ENCODE measurements around the gene PCNT.

The PCNT gene

GRCh38 chr21:46291561-46291960 is 32.4 kb upstream of the PCNT start:
- CTCF ChIA-PET = no interaction called here
- TF ChIP-seq ELF4 (IDR thresholded peaks at IDR 0.05) (no peak), FOXA1 (IDR thresholded peaks at IDR 0.05) (no peak), ZNF384 (IDR thresholded peaks at IDR 0.05) (no peak), L3MBTL2 (conservative IDR thresholded peaks at IDR 0.05) (no peak), FOXK2 (IDR thresholded peaks at IDR 0.05) (no peak), NFRKB (IDR thresholded peaks at IDR 0.05) (no peak), CTBP1 (IDR thresholded peaks at IDR 0.05; ENCODE audit: borderline replicate concordance) (no peak), SP1 (IDR thresholded peaks at IDR 0.05) (no peak), LEF1 (IDR thresholded peaks at IDR 0.05; ENCODE audit: borderline replicate concordance) (no peak), SUZ12 (IDR thresholded peaks at IDR 0.05) (no peak), FOXM1 (IDR thresholded peaks at IDR 0.05; ENCODE audit: borderline replicate concordance) (no peak), TARDBP (IDR thresholded peaks at IDR 0.05) (no peak), PKNOX1 (IDR thresholded peaks at IDR 0.05) (no peak), BHLHE40 (IDR thresholded peaks at IDR 0.05; ENCODE audit: borderline replicate concordance) (no peak)
- DNase-seq (ENCODE audit: extremely low spot score) = no peak
- POLR2A ChIA-PET = no interaction called here

- DNase-seq (ENCODE audit: extremely low spot score) = peak; percentile 6
- ChIA-PET CTCF (no interaction called here), POLR2A (no interaction called here)
- TF ChIP-seq ARNT (IDR thresholded peaks at IDR 0.05) (no peak), SUZ12 (IDR thresholded peaks at IDR 0.05) (no peak), FOXM1 (IDR thresholded peaks at IDR 0.05; ENCODE audit: borderline replicate concordance) (no peak), ZNF384 (IDR thresholded peaks at IDR 0.05) (no peak), CTBP1 (IDR thresholded peaks at IDR 0.05; ENCODE audit: borderline replicate concordance) (no peak), BHLHE40 (IDR thresholded peaks at IDR 0.05; ENCODE audit: borderline replicate concordance) (no peak), FOXA1 (IDR thresholded peaks at IDR 0.05) (no peak), L3MBTL2 (conservative IDR thresholded peaks at IDR 0.05) (no peak), NFRKB (IDR thresholded peaks at IDR 0.05) (no peak), ELF4 (IDR thresholded peaks at IDR 0.05) (no peak), FOXK2 (IDR thresholded peaks at IDR 0.05) (no peak), TARDBP (IDR thresholded peaks at IDR 0.05) (no peak), PKNOX1 (IDR thresholded peaks at IDR 0.05) (no peak)
These were observed 29.2 kb upstream of the PCNT start for GRCh38 chr21:46294647-46295176.

DNA sequence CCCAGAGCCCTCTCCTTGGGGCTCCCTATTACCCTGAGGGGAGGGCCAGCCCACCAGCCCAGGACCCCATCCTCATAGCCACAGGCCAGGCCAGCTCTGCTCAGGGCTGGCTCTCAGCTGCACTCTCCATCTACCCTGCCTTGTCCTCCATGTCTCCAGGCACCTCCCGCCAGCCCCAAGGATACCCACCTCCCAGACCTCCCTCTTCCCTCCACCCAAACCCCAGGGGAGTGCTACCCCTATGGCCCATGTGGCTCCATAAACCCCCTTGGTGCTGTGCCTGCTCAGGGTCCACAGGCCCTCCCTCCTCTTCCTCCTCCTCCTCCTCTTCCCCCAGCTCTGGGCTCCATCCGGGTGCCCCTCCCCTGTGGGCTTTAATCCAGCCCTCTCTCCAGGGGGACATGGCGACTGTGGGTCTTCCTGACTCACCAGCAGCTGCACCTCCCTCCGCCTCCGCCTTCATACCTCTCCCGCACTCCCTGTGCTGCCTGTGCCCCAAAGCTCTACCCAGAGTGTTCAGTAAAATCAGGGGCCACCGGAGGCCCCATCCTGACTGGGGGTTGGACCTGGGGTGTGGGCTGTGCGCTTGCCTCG is 28.7 kb upstream of the PCNT start:
- POLR2A ChIA-PET = no interaction called here
- peak; percentile 6 for DNase-seq (ENCODE audit: extremely low spot score)
- CTCF ChIA-PET = no interaction called here
- TF ChIP-seq LEF1 (IDR thresholded peaks at IDR 0.05; ENCODE audit: borderline replicate concordance) (no peak), BHLHE40 (IDR thresholded peaks at IDR 0.05; ENCODE audit: borderline replicate concordance) (no peak), FOXK2 (IDR thresholded peaks at IDR 0.05) (no peak), HDGF (IDR thresholded peaks at IDR 0.05; ENCODE audit: borderline replicate concordance) (no peak), ARNT (IDR thresholded peaks at IDR 0.05) (no peak), CTBP1 (IDR thresholded peaks at IDR 0.05; ENCODE audit: borderline replicate concordance) (no peak)

DNA sequence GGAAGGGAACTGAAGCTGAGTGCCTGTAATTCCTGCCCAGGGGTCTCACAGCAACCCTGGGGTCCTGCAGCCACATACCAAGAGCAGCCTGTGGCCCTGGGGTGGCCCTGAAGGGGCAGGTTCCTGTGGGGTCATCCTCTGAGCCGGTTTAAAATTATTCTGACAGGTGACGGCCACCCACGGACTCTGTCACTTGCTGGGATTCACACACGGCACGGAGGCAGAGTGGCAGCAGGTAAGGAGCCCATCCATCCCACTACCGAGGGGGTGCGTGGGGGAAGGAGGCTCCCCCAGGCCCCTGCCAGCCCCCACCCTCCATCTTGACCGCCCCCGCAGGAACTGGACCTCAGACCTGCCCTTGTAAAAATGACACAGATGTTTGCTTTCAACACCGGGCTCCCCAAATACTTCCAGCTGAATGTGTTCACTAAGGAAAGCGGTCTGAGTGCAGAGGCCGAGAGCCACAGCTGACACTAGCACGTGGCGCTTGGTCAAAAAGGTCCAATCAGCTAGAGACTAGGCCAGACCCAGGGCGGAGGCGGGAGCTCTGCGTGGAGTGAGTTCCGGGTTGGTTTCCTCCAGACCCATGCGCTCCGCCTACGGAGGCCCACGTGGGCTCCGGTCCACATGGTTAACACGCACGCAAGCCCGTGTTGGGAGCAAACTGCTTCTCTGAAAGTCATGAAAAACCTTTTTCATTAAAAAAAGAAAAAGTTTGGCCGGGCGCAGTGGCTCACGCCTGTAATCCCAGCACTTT is 27.8 kb upstream of the PCNT start:
- ChIA-PET CTCF (no interaction called here), POLR2A (no interaction called here)
- TF ChIP-seq NFRKB (IDR thresholded peaks at IDR 0.05) (no peak), FOXK2 (IDR thresholded peaks at IDR 0.05) (no peak), BHLHE40 (IDR thresholded peaks at IDR 0.05; ENCODE audit: borderline replicate concordance) (no peak), FOXM1 (IDR thresholded peaks at IDR 0.05; ENCODE audit: borderline replicate concordance) (no peak)
- peak; percentile 12 for DNase-seq (ENCODE audit: extremely low spot score)

GRCh38 chr21:46297338-46298271 is 26.4 kb upstream of the PCNT start:
- ChIA-PET POLR2A (no interaction called here), CTCF (no interaction called here)
- TF ChIP-seq FOXA1 (IDR thresholded peaks at IDR 0.05) (no peak), NFRKB (IDR thresholded peaks at IDR 0.05) (no peak), HDGF (IDR thresholded peaks at IDR 0.05; ENCODE audit: borderline replicate concordance) (no peak), TARDBP (IDR thresholded peaks at IDR 0.05) (no peak), ELF4 (IDR thresholded peaks at IDR 0.05) (no peak), SUZ12 (IDR thresholded peaks at IDR 0.05) (no peak), FOXM1 (IDR thresholded peaks at IDR 0.05; ENCODE audit: borderline replicate concordance) (no peak)
- DNase-seq (ENCODE audit: extremely low spot score) = no peak

GRCh38 chr21:46299167-46299566 is 24.8 kb upstream of the PCNT start:
- TF ChIP-seq HDGF (IDR thresholded peaks at IDR 0.05; ENCODE audit: borderline replicate concordance) = no peak
- TF ChIP-seq TARDBP (IDR thresholded peaks at IDR 0.05) = no peak
- no peak for TF ChIP-seq SP1 (IDR thresholded peaks at IDR 0.05)
- TF ChIP-seq ZNF384 (IDR thresholded peaks at IDR 0.05) = no peak
- no peak for TF ChIP-seq FOXK2 (IDR thresholded peaks at IDR 0.05)
- no peak for TF ChIP-seq CTBP1 (IDR thresholded peaks at IDR 0.05; ENCODE audit: borderline replicate concordance)
- TF ChIP-seq LEF1 (IDR thresholded peaks at IDR 0.05; ENCODE audit: borderline replicate concordance) = no peak
- TF ChIP-seq FOXA1 (IDR thresholded peaks at IDR 0.05) = no peak
- TF ChIP-seq PKNOX1 (IDR thresholded peaks at IDR 0.05) = no peak
- no peak for TF ChIP-seq L3MBTL2 (conservative IDR thresholded peaks at IDR 0.05)
- ChIA-PET CTCF (no interaction called here), POLR2A (no interaction called here)
- DNase-seq (ENCODE audit: extremely low spot score) = no peak
